GM06990 (cell line): Measurements from ENCODE around the gene NAV2.

Experiments used
- DNase-seq: peaks from one replicate; pipeline ENCODE4 v3.0.0-alpha.2; 2011; ENCODE audit not compliant: insufficient read length; ENCODE audit errors: extremely low read depth
- H3K27me3 ChIP-seq: replicated peaks from 2 replicates; pipeline ENCODE4 v1.6.0; 2011; ENCODE audit warnings: low read length; ENCODE audit not compliant: control insufficient read depth, insufficient read depth
- H3K36me3 ChIP-seq: 2 replicates; pipeline ENCODE4 v1.5.1; 2011; ENCODE audit warnings: low read length; ENCODE audit not compliant: control insufficient read depth, insufficient read depth
- H3K4me3 ChIP-seq: replicated peaks from 2 replicates; pipeline ENCODE4 v1.5.1; 2011; ENCODE audit warnings: low read depth, mild to moderate bottlenecking, control low read depth, low read length
- TF ChIP-seq, protein P1 (sequence below): IDR thresholded peaks from 2 replicates; pipeline ENCODE4 v1.5.1; 2011; ENCODE audit warnings: low read length, control low read depth, mild to moderate bottlenecking, inconsistent platforms; ENCODE audit not compliant: insufficient read depth, poor library complexity, severe bottlenecking

The NAV2 gene

DNA sequence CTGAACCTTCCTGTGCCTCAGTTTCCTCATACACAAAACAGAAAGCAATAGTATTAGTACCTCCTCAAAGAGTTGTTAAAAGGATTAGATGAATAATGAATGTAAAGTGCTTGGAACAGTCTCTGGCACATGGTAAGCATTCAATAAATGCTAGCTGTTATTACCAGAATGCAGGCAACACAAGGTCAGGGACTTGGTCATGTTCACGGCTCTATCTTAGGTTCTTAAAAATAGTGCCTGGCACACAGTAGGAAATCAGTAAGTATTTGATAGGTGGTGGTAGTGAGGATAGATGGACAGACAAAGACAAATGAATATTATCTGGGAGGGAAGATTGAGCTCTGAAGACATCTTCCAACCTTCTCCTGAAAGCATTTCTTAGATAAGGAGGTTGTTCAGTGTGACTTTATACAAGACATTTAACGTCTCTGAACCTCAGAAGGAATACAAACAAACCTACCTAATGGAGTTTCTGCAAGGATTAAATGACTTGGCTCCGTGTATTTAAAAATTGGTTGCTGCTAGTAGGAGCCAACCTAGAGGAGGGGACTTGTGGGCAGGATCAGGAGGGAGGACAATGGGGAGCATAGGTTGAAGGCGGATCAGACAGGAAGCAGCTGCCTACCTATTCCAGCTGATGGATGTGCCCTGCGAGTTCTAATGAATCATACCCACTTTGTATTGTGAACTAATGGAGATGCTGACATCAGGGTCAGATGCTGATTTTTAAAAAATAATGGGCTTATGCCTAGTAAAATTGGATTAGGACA lies 353.6 kb downstream of the NAV2 start:
- TF ChIP-seq, protein P1, sequence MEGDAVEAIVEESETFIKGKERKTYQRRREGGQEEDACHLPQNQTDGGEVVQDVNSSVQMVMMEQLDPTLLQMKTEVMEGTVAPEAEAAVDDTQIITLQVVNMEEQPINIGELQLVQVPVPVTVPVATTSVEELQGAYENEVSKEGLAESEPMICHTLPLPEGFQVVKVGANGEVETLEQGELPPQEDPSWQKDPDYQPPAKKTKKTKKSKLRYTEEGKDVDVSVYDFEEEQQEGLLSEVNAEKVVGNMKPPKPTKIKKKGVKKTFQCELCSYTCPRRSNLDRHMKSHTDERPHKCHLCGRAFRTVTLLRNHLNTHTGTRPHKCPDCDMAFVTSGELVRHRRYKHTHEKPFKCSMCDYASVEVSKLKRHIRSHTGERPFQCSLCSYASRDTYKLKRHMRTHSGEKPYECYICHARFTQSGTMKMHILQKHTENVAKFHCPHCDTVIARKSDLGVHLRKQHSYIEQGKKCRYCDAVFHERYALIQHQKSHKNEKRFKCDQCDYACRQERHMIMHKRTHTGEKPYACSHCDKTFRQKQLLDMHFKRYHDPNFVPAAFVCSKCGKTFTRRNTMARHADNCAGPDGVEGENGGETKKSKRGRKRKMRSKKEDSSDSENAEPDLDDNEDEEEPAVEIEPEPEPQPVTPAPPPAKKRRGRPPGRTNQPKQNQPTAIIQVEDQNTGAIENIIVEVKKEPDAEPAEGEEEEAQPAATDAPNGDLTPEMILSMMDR = no peak
- H3K4me3 ChIP-seq = no peak overlapping the region
- H3K27me3 ChIP-seq = no peaks in the 10 kb centered on the region
- no peaks in the 10 kb centered on the region for H3K36me3 ChIP-seq
- DNase-seq = no peak

DNA sequence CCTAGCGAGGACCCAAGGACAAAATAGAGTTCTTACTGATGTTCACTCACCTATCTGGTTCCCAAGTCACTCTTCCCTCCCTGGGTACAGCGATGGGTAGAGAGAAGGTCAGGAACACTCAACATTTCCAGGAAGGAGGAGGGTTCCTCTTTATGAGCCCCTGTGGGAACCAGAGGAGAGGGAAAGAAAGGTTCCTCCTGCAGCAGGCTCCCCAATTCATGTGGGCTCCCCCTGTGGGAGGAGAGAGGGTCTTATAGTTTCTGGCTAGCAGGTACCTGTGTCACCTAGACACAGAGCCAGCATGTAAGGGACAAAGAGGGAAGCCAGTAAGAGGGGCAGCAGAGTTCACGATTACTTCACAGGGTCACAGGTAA lies 354.1 kb downstream of the NAV2 start:
- no peaks in the 10 kb centered on the region for H3K27me3 ChIP-seq
- no peaks in the 10 kb centered on the region for H3K36me3 ChIP-seq
- TF ChIP-seq, protein P1 = no peak
- H3K4me3 ChIP-seq = no peak overlapping the region
- no peak for DNase-seq

DNA sequence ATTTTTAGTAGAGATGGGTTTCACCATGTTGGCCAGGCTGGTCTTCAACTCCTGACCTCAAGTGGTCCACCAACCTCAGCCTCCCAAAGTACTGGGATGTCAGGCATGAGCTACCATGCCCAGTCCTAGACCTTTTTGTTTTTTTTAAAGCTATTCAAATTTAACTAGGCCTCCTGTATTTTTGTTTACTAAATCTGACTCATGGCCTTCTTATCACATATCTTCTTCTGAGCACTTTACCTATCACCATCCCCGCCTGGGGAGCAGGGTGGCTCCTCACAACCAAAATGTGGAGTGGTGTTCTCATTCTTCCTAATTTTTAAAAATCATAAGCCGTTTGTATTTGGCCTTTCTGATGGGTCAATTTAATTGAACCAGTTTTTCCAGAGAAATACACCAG lies 355.0 kb downstream of the NAV2 start:
- TF ChIP-seq, protein P1 = no peak
- Histone ChIP-seq H3K36me3 (no peaks in the 10 kb centered on the region), H3K4me3 (no peak overlapping the region), H3K27me3 (no peaks in the 10 kb centered on the region)
- no peak for DNase-seq

DNA sequence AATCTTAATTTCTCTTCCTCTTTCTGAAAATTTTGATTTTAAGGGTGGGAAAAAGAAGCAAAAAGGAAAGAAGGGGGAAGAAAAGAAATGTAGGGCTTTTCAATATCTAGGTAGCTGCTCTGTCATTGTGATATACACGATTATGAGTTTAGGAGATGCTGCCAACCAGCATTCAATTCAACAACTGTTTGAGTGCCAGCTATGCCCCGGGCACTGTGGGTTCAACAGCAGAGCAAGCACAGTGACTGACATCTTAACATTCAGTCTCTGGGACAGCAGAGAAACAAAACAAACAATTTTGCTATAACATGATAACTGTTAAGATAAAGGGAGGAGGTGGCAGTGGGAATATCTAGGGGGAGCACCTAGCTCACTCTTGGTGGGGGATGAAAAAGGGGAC lies 356.1 kb downstream of the NAV2 start:
- Histone ChIP-seq H3K4me3 (no peak overlapping the region), H3K36me3 (no peaks in the 10 kb centered on the region), H3K27me3 (no peaks in the 10 kb centered on the region)
- no peak for DNase-seq
- TF ChIP-seq, protein P1 = no peak

DNA sequence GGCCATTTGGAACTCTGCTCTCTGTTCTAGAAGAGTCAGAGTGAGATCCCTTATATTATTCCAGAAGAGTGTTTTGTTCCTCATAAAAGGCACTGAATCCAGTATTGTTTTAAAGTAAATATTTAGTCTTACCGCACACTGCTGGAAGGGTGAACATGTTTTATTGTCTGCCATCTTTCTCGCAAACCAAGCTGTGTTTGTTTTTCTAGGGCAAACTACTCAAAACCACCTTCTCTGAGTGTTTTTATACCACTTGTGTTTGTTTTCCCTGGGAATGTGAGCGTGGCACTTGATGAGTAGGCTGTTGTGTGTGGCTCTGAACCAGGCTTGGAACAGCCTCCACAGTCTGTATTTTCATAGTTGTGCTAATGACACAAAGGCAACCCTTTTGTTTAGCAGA lies 357.8 kb downstream of the NAV2 start:
- Histone ChIP-seq H3K36me3 (no peaks in the 10 kb centered on the region), H3K4me3 (no peak overlapping the region), H3K27me3 (no peaks in the 10 kb centered on the region)
- DNase-seq = no peak
- TF ChIP-seq, protein P1 = no peak

DNA sequence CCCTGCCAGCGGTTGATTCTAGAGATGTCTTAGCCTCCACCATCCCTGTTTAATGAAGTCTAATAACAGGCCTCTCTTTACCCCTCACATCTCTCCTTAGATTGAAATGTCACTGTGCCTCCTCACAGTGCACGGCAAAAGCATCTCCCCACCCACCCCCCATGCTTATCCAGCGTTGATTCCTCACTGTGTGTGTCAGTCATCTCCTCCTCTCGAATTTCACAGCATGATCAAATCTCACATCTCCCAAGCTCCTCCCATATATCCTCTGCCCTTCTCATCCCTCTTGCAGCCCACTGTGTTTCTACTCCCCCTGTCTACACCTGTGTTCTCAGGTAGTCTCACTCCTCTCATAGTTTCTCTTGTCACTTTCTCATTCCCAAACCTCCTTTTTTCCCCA lies 363.0 kb downstream of the NAV2 start:
- TF ChIP-seq, protein P1 = no peak
- Histone ChIP-seq H3K27me3 (no peaks in the 10 kb centered on the region), H3K4me3 (no peak overlapping the region), H3K36me3 (no peaks in the 10 kb centered on the region)
- no peak for DNase-seq
